IPS DF 4.7 (cell line): ENCODE results near the gene NDUFS5.
"Not testable (repeated sequence)": the region's sequence is repeated elsewhere in the genome, so short reads cannot be mapped to it uniquely, and the experiment has no call there.

ENCODE experiments used
- DNase-seq: peaks from one replicate; pipeline ENCODE4 v3.0.0-alpha.2; 2013; ENCODE audit warnings: low spot score; ENCODE audit errors: extremely low read depth

The NDUFS5 gene

DNA sequence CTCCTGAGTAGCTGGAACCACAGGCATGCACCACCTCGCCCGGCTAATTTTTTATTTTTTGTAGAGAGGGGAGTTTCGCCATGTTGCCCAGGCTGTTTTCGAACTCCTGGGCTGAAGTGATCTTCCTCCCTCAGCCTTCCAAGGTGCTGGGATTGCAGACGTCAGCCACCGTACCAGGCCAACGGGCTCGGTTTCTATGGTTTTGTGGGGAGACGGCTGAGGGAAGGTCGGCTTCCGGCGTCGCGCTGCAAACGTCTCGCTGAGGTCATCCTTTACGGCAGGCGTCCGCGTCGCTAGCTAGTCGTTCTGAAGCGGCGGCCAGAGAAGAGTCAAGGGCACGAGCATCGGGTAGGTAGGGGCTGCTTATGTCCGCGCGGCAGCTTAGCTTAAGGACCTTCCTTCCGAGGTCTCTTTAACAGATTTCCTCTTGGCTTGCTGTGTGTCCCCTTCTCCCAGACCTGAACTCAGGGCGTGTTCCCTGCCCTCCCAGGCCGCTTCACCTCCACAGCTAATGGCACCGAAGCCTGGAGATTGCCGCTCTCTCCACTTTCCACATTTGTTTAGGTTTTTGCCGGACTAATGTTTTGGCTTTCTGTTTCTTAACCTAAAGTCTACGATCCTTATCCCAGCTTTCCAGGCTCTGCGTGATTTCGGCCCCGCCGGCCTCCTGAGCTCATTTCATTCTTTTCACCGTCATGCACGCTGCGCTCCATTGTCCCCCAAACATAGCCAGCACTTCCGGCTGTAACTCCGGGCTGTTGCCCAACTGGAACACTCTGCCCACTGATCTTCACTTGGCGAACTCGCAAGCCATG is at the start of gene NDUFS5:
NDUFS5 (plus strand) TSS at position 300 of the 815 bp plus-strand sequence. CDS start 2,375 bp downstream, outside the sequence.
- peak; percentile 79 for DNase-seq

- DNase-seq = not testable (repeated sequence)
Observed at GRCh38 chr1:38977399-38978244, 48.5 kb upstream of the NDUFS5 start.

GRCh38 chr1:38978245-38978542 is 48.0 kb upstream of the NDUFS5 start:
- DNase-seq = not testable (repeated sequence)

- not testable (repeated sequence) for DNase-seq
Observed at GRCh38 chr1:38979380-38979779, 46.8 kb upstream of the NDUFS5 start.

DNA sequence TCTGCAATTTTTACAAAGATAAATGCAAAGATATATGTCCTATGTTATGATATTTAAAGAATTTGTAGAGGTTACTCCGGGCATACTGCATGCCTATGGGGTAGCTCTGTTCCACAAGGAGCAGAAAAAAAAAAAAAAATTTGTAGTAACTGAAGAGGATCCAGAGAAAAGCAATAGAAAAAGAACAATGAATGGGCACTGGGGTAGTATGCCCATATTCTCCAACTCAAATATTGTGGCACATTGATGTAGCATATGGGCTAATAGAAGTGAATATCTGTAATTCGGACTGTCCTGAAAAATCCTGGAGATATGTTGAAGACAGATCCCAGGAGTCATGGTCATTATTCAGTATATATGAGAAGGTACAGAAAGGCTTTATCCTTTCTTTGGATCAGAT is 36.2 kb upstream of the NDUFS5 start:
- no peak for DNase-seq

GRCh38 chr1:38990386-38990737 is 35.8 kb upstream of the NDUFS5 start:
- DNase-seq = no peak

DNA sequence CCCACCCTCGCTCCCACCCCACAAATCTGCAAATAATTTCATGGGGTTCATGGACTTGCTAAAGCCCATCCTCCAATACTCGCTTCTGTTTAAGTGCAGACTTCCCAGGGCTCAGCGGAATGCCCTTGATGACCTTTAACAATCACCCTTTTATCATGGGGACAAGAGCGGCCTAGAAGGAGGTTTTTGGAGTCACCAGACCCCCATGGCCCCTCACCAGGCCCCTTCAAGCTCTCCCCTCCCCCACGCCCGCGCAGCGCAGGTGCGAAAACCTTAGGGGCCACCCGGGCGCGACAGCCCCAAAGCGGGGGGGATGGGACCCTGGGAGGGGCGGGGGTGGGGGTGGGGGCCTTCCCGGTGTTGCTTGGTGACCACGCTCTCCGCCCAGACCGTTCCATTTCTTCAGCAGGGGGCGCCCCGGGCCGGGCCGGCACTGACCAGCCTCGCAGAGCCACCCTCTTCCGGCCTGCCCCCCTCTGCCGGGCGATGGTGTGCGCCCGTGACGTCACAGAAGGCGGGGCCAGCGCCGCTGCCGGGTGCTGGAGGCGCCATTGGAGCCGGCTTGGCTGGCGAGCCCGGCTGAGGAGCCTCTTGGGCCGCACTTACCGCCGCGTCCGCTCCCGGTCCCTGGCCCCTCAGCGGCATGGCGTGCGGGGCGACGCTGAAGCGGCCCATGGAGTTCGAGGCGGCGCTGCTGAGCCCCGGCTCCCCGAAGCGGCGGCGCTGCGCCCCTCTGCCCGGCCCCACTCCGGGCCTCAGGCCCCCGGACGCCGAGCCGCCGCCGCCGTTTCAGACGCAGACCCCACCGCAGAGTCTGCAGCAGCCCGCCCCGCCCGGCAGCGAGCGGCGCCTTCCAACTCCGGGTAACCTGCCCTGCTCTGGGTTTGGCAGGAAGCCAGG is 35.2 kb upstream of the NDUFS5 start, which contains the start of gene AKIRIN1:
AKIRIN1 (plus strand) TSS at position 539 of the 900 bp plus-strand sequence; CDS start at position 644, 105 bp downstream.
- DNase-seq = peak; percentile 78

DNA sequence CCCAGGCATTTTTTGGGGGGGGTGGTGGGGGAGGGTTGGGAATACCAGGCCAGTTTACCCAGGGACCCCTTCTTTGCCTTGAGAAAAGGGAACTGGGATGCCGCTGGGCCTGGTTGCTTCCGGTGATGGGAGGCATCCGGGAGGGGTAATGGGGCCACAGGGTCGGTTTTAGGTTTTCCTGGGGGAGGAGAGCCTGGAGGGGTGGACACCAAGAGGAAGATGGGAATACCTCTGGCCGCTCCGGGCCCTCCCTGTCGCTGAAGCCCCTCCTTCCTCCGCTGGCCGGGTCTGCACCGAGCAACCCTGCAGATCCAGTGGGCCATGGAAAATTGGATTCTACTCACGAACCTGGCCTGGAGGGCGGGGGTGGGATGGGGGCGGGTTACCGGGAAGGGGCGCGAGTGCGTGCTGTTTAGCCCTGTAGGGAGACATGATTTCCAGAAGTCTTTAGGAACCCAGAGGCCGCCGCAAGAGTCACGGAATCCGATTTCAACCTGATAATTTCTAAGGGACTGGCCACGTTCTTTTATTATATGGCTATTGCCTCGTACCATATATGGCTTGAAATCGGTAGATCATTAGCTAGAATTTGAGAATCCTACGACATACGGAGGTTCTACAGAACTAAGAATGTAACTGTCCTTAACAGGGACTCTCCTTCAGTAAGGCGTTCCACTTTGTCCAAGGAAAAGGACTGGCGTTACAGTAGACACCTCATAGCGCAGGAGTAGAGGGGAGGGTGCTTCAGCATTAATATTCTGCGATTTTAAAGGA is 34.3 kb upstream of the NDUFS5 start:
- no peak for DNase-seq

DNA sequence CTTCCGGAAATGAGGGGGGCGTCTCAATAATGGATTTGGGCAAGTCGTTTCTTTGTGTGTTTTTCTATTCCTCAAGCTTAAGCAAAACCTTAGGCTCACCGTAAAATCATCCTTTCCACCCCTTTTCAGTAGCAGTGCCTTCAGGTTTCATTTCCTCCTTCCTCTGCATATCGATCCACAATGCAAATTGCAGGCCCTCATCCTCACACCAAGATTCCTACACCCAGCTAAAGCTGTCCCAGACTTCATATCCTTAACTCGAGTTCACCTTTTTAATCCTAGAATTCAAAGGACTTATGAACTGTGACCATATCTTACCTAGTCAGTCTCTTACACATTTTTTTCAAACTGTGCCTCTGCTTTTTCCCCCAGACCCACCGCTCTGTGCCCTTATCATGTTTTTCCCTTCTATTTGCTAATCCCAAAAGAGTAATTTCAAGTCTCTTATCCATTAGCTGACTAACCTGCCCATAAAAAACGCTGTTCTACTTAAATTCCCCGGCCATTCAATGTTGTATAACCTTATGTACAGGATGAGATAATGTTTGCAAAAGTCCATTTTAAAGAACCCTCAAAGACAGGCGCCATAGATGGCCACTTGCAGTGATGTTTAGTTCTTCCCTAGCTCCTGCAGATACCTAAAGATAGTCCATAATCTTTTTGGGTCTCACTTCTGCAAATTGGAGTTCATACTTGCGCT is 33.6 kb upstream of the NDUFS5 start:
- no peak for DNase-seq

- no peak for DNase-seq
Observed at GRCh38 chr1:38994196-38994595, 32.0 kb upstream of the NDUFS5 start.

DNA sequence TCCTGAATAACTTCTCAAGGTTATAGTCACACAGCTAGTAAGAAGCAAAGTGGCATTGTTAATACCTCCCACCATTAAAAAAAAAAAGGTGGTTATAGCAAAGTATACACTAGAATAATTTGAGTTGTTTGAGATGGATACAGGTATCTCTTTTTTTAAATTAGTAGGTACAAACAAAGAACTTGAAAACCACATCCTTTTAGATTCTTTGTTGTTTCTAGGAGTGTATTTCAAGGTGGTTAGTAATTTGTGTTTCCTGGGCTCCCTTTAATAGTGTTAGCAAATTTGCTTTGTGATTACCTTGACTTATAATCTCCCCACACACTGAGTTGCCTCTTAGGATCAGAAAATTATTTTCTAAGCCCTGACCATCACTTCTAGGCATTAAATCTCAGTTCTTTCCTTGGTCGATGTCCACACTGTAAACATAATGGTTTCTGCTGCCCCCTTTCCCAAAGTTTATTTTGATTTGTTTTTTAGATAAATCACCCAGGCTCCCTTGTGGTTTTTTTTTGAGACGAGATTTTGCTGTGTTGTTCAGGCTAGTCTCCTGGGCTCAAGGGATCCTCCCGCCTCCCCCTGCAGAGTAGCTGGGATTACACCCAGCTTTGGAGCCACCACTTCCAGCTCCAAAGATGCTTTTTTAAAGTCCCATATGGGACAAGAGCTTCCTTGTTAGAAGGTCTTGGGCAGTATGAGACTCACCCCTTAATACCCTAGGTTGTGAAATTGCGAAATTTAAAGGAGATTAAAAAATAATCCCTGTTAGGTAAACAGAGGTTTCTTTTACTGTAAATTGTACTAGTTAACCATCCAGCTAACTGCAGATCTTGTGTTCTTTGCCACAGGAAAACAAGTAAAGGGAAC is 28.9 kb upstream of the NDUFS5 start:
- no peak for DNase-seq

DNA sequence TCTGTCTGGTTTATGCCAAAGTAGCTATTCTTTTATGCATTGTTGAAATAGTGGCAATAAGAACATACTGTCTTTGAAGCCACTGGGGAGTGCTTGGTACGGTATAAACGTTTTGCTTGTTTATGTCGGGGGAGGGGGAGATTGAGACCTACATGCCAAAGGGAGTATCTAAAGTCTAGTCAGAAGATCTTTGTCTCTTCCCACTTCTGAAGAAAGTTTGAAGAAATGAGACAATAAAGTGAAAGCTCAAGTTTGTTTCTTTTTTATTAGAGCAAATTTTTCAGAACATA is 28.3 kb upstream of the NDUFS5 start:
- DNase-seq = no peak

DNA sequence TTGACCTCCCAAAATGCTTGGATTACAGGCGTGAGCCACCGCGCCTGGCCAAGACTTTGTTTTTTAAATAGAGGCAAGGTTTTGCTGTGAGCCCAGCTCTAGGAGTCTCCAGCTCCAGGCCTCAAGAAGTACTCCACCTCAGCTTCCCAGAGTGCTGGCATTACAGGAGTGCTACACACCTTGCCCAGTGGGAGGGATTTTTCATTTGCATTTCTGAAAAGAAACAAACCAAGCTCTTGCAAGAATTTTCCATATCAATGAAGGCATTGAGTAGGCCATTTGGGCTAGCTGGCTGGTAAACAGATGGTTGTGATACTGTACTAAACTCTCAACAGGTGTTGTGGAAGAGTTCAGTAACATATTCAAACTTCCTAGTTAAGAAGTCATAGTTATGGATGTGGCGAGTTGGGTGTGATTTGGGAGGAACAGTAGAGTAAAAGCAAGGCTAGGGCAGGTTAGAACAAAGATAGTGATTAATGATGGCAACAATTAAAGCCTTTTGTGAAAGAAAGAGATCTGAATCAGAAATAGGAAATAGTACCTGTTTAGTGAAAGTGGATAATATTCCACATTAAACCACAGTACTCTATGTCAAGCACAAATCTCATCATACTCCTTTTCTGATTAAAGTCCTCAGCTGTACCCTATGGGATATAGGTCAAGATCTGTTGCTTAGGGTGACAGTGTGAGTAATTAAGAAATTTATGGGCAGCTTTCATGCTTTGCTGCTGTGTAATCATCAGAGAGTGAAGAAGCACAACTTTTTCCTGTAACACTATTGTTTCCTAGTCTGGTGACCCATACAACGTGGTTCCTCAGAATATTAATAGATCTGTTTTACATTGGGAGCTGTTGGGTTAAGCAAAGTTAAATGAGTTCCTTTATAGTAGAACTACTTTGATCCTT is 24.4 kb upstream of the NDUFS5 start:
- DNase-seq = peak; percentile 78

- no peak for DNase-seq
Observed at GRCh38 chr1:39003281-39003680, 22.9 kb upstream of the NDUFS5 start.

- DNase-seq = no peak
Observed at GRCh38 chr1:39003794-39004193, 22.4 kb upstream of the NDUFS5 start.

DNA sequence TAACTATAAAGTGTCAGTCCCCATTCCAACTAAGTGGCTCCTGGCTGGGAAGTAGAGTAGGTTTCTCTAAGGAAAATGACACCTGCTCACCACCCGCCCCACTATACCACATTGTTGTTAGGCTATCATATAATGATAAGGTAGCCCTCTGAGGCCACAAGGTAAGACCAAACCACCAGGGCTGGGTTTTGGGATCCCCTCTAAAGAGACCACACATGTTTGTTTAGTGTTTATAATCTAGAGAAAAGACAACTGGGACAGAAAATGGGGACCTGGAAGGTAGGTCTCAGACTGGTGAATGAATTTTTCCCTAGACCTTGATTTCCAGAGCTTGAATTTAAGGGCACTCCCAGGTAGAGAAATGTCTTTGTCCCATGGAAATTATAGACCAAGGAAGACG is 19.9 kb upstream of the NDUFS5 start:
- DNase-seq = no peak

DNA sequence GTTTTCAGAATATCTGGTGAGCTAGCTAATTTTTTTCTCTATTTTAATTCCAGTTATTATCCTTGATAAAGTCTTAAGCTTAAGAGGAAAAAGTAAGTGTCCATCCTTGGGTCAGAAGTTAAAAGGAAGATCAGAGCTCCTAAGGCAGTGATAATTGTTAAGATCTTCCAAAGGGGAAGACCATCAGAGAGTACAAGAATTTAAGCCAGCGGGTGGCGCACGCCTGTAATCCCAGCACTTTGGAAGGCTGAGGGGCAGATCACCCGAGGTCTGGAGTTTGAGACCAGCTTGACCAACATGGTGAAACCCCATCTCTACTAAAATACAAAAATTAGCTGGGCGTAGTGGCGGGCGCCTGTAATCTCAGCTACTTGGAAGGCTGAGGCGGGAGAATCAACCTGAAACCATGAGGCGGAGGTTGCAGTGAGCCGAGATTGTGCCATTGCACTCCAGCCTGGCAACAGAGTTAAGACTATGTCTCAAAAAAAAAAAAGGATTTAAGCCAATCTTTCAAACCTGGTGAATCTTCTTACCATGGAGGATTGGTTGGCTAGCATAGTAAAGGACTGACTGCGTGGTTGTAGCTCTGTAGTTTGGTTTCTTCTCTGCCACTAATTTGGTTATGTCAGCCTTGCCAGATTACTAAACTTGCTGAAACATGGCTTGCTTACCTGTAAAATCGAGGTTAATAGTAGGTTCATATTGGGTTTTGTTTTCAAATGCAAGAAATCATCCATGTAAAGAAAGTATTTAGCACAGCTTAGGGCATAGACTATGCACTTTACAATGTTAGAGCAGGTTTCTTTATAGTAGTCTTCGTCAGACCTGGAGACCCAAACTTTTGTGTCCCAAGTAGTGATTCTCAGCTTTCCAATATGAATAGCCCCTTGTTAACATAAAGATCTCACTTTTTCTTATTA is 19.2 kb upstream of the NDUFS5 start:
- no peak for DNase-seq
